H1 (cell line): ENCODE measurements around the gene B3GLCT.

Experiments
- EGR1 ChIP-seq: IDR thresholded peaks from 2 replicates; pipeline ENCODE4 v1.6.1; 2011; ENCODE audit warnings: low read depth, low read length, borderline replicate concordance
- EP300 ChIP-seq, 2 experiments: IDR thresholded peaks; 1 replicate in 1 of 2; 2 replicates in 1 of 2; pipeline ENCODE4 v1.6.1; 2011 to 2012; ENCODE audit warnings: low read depth in 2 of 2, low read length in 2 of 2, mild to moderate bottlenecking in 2 of 2, borderline replicate concordance in 1 of 2, inconsistent platforms in 1 of 2, moderate library complexity in 1 of 2
- EZH2 ChIP-seq: fragments of 200-600 bp; sonication (generic); IDR thresholded peaks from 2 replicates; pipeline ENCODE4 v1.7.1; 2012; ENCODE audit warnings: low read depth, mild to moderate bottlenecking, moderate library complexity, low read length, inconsistent platforms; ENCODE audit not compliant: severe bottlenecking
- HDAC6 ChIP-seq: IDR thresholded peaks from one replicate; pipeline ENCODE4 v1.7.1; 2012; ENCODE audit warnings: low read depth, mild to moderate bottlenecking, inconsistent platforms, low read length, moderate library complexity
- POLR2AphosphoS5 ChIP-seq: IDR thresholded peaks from 2 replicates; pipeline ENCODE4 v1.6.1; 2011; ENCODE audit warnings: low read depth, low read length
- RNF2 ChIP-seq: fragments of 200-900, 300-1000 bp; sonication (generic); IDR thresholded peaks from 2 replicates; pipeline ENCODE4 v1.7.1; 2016; ENCODE audit warnings: borderline replicate concordance, low read depth, mild to moderate bottlenecking, antibody characterized with exemption, low read length; ENCODE audit not compliant: poor library complexity, severe bottlenecking; ENCODE audit errors: missing control alignments
- SP2 ChIP-seq: IDR thresholded peaks from 2 replicates; pipeline ENCODE4 v1.6.1; 2012; ENCODE audit warnings: mild to moderate bottlenecking, low read length, inconsistent platforms
- SUZ12 ChIP-seq: fragments of 200-600 bp; sonication (generic); IDR thresholded peaks from 2 replicates; pipeline ENCODE4 v1.6.1; 2012; ENCODE audit warnings: mild to moderate bottlenecking, inconsistent platforms, low read length, moderate library complexity, mixed read lengths
- TF ChIP-seq, protein P1 (sequence below), 3 experiments: IDR thresholded peaks; 1 replicate in 2 of 3; 2 replicates in 1 of 3; pipeline versions ENCODE4 v1.5.1 to v1.6.1; 2011; ENCODE audit warnings: low read length in 3 of 3, mild to moderate bottlenecking in 3 of 3, inconsistent platforms in 2 of 3, low read depth in 1 of 3, moderate library complexity in 1 of 3; ENCODE audit not compliant: insufficient read depth in 1 of 3; ENCODE audit errors: control extremely low read depth in 1 of 3
- TF ChIP-seq, protein P2 (sequence below): IDR thresholded peaks from 2 replicates; pipeline ENCODE4 v1.6.1; 2011; ENCODE audit warnings: low read length, improper control_type of control experiment
- TF ChIP-seq, protein P3 (sequence below): IDR thresholded peaks from 2 replicates; pipeline ENCODE4 v1.6.1; 2012; ENCODE audit warnings: low read length, inconsistent platforms
- TF ChIP-seq, protein P4 (sequence below): IDR thresholded peaks from 2 replicates; pipeline ENCODE4 v1.6.1; 2011; ENCODE audit warnings: low read depth, mild to moderate bottlenecking, low read length; ENCODE audit not compliant: insufficient read depth

DNA sequence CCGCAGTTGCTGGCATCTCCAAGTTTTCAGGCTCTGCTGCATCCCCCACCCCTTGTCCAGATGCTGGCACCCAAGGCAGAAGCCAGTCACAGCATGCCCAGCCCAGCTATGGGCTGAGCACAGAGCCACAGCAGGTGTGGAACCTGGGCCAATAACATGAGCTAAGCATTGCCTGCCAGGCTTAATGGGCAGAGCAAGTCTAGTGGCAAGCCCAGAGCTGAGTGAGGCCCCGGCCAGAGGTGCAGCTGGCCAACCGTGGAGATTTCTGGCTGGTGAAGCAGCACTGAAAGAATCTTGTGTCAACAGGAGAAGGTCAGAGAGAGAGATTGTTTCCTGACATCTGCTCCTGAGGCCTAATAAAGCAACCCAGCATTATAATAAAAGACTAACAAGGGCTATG is 111.0 kb downstream of the B3GLCT start:
- TF ChIP-seq, protein P1, sequence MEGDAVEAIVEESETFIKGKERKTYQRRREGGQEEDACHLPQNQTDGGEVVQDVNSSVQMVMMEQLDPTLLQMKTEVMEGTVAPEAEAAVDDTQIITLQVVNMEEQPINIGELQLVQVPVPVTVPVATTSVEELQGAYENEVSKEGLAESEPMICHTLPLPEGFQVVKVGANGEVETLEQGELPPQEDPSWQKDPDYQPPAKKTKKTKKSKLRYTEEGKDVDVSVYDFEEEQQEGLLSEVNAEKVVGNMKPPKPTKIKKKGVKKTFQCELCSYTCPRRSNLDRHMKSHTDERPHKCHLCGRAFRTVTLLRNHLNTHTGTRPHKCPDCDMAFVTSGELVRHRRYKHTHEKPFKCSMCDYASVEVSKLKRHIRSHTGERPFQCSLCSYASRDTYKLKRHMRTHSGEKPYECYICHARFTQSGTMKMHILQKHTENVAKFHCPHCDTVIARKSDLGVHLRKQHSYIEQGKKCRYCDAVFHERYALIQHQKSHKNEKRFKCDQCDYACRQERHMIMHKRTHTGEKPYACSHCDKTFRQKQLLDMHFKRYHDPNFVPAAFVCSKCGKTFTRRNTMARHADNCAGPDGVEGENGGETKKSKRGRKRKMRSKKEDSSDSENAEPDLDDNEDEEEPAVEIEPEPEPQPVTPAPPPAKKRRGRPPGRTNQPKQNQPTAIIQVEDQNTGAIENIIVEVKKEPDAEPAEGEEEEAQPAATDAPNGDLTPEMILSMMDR (IDR thresholded peaks at IDR 0.05; ENCODE audit: control extremely low read depth in 1 of 3, insufficient read depth in 1 of 3, low read depth in 1 of 3, low read length in 3 of 3): no peak
- TF ChIP-seq, protein P2, sequence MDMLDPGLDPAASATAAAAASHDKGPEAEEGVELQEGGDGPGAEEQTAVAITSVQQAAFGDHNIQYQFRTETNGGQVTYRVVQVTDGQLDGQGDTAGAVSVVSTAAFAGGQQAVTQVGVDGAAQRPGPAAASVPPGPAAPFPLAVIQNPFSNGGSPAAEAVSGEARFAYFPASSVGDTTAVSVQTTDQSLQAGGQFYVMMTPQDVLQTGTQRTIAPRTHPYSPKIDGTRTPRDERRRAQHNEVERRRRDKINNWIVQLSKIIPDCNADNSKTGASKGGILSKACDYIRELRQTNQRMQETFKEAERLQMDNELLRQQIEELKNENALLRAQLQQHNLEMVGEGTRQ: no peak
- no peak for TF ChIP-seq HDAC6
- TF ChIP-seq EP300 (IDR thresholded peaks at IDR 0.05; ENCODE audit: borderline replicate concordance in 1 of 2, low read depth in 2 of 2, low read length in 2 of 2): no peak
- no peak for TF ChIP-seq EGR1
- TF ChIP-seq POLR2AphosphoS5: no peak
- no peak for TF ChIP-seq EZH2
- no peak for TF ChIP-seq RNF2
- no peak for TF ChIP-seq SP2
- TF ChIP-seq, protein P3, sequence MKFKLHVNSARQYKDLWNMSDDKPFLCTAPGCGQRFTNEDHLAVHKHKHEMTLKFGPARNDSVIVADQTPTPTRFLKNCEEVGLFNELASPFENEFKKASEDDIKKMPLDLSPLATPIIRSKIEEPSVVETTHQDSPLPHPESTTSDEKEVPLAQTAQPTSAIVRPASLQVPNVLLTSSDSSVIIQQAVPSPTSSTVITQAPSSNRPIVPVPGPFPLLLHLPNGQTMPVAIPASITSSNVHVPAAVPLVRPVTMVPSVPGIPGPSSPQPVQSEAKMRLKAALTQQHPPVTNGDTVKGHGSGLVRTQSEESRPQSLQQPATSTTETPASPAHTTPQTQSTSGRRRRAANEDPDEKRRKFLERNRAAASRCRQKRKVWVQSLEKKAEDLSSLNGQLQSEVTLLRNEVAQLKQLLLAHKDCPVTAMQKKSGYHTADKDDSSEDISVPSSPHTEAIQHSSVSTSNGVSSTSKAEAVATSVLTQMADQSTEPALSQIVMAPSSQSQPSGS: no peak
- TF ChIP-seq, protein P4, sequence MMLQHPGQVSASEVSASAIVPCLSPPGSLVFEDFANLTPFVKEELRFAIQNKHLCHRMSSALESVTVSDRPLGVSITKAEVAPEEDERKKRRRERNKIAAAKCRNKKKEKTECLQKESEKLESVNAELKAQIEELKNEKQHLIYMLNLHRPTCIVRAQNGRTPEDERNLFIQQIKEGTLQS: no peak
- no peak for TF ChIP-seq SUZ12
